GM20431 (cell line): ENCODE measurements around the gene COL21A1.

Source experiments
- in situ Hi-C: fragments of 300-500 bp; cut with MseI, MboI; formaldehyde crosslinking; loops from one replicate; pipeline ENCODE4 v1.15.0; 2020; ENCODE audit warnings: low sequenced_read_pairs; ENCODE audit not compliant: unreplicated experiment

COL21A1 gene

GRCh38 chr6:56204134-56204533 lies 43.2 kb downstream of the COL21A1 start:
- in situ Hi-C loops: no loop called here

GRCh38 chr6:56199956-56200355 lies 47.4 kb downstream of the COL21A1 start:
- in situ Hi-C loops: no loop called here

DNA sequence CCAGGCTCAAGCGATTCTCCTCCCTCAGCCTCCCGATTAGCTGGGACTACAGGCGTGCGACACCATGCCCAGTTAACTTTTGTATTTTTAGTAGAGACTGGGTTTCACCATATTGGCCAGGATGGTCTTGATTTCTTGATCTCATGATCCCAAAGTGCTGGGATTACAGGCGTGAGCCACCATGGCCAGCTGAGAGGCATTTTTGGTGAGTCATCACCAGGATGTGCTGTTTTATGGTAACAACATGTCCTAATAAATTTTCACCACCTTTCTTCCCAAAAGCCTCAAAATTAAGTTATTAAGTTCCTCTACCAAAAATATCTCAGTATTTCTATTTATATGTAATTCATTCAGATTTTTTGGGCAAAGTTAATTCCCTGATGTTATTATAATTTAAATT lies 53.5 kb downstream of the COL21A1 start:
- in situ Hi-C loops: no loop called here

DNA sequence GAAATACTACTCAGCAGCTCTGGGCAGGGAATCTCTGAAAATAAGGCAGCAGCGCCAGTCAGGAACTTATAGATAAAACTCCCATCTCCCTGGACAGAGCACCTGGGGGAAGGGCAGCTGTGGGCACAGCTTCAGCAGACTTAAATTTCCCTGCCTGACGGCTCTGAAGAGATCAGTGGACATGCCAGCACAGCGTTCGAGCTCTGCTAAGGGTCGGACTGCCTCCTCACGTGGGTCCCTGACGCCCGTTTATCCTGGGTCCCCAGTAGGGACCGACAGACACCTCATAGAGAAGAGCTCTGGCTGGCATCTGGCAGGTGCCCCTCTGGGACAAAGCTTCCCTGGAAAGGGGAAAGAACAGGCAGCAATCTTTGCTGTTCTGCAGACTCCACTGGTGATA lies 59.0 kb downstream of the COL21A1 start:
- in situ Hi-C loops: no loop called here

DNA sequence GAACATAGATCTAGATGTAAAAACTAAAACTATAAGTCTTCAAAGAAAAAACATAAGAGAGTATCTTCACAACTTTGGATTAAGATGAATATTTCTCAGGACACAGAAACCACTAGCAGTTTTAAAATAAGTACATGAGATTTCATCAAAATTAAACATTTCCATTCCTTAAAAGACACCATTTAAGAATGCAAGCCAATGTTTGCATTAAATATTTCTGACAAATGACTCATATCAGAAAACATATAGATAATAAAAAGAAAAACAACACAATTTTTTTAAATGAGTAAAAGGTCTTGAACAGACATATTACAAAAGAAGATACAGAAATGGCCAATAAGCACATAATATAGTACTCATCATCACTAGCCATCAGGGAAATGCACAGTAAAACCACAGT lies 59.7 kb downstream of the COL21A1 start:
- in situ Hi-C loops: no loop called here

- in situ Hi-C loops: no loop called here
Observed at GRCh38 chr6:56176741-56177140, 70.6 kb downstream of the COL21A1 start.

DNA sequence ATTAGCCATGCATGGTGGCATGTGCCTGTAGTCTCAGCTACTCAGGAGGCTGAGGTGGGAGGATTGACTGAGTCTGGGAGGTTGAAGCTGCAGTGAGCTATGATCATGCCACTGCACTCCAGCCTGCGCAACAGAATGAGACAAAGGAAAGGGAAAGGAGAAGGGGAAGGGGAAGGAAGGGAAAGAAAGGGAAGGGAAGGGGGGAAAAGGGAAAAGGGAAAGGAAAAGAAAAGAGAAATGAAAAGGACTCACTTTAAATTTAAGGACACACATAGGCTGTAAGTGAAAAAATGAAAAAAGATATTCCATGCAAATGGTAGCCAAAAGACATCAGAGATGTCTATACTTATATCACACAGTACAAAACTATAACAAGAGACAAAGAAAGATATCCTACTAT lies 74.2 kb downstream of the COL21A1 start:
- in situ Hi-C loops: no loop called here

DNA sequence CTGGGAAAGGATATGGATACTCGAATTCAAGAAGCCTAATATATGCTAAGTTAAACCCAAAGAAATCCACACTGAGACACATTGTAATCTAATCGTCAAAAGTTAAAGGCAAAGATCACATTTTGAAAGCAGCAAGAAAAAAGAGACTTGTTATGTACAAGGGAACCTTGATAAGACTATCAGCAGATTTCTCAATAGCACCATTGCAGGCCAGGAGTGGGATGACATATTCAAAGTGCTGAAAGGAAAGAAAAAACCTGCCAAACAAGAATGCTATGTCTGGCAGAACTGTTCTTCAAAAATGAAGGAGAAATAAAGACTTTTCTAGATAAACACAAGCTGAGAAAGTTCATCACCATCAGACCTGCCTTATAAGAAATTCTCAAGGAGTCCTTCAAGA lies 75.2 kb downstream of the COL21A1 start:
- in situ Hi-C loops: no loop called here

- in situ Hi-C loops: no loop called here
Observed at GRCh38 chr6:56169366-56169765, 78.0 kb downstream of the COL21A1 start.

- in situ Hi-C loops: no loop called here
Observed at GRCh38 chr6:56168596-56168995, 78.8 kb downstream of the COL21A1 start.

GRCh38 chr6:56162081-56162480 lies 85.3 kb downstream of the COL21A1 start:
- in situ Hi-C loops: no loop called here

- in situ Hi-C loops: no loop called here
Observed at GRCh38 chr6:56160489-56160888, 86.9 kb downstream of the COL21A1 start.

- in situ Hi-C loops: no loop called here
Observed at GRCh38 chr6:56158571-56158970, 88.8 kb downstream of the COL21A1 start.

GRCh38 chr6:56156643-56157042 lies 90.7 kb downstream of the COL21A1 start:
- in situ Hi-C loops: no loop called here

GRCh38 chr6:56155634-56156141 lies 91.7 kb downstream of the COL21A1 start:
- in situ Hi-C loops: no loop called here

GRCh38 chr6:56154076-56154475 lies 93.3 kb downstream of the COL21A1 start:
- in situ Hi-C loops: no loop called here

DNA sequence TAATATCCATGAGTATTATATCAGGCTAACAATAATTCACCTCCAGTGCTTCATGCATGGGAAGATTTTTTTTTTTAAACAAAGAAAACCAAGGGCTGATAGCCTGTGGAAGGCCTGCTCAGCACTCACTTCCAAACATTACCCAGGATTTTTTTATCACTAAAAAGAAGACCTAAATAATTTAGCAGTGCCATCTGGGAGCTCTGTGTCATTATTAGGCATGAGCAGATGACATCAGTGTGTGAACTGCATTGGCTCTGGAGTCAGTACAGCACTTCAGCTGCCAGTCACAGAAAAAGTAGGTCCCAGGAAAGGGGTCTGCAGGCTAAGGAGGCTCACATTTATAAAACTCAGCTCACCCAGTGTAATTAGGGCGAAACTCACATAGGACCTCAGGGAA lies 94.8 kb downstream of the COL21A1 start:
- in situ Hi-C loops: no loop called here

GRCh38 chr6:56151609-56152224 lies 95.7 kb downstream of the COL21A1 start:
- in situ Hi-C loops: no loop called here

DNA sequence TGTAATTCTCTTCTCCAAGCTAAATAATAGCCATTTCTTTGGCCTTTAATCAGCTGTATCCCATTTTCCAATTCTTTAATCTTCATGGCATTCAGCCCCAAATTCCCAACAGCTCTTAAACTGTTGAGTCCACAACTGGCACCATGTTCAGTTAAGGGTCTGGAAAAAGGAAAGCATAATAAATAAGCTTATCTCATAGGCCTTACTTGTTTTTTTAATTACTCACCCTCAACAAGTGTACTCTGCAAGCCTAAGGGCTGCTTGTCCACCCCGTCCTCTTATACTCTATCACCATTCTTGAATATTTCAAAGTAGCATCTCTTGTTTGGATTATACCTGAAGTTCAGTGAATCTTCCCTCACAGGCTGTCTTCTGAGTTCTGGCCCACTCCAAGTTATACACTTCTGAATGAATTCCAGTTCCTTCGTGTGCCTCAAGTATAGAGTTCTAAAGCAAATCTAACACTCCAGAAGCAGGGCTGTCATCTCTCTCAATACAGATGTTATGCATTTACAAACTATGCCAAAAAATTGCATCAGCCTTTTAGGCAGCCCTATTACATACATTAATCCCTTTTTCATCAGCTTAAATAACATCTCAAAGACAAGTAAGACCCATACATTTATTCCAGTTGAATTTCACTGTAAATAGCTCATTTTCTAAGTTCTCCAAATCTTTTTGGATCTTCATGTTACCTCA lies 98.7 kb downstream of the COL21A1 start:
- in situ Hi-C loops: no loop called here

DNA sequence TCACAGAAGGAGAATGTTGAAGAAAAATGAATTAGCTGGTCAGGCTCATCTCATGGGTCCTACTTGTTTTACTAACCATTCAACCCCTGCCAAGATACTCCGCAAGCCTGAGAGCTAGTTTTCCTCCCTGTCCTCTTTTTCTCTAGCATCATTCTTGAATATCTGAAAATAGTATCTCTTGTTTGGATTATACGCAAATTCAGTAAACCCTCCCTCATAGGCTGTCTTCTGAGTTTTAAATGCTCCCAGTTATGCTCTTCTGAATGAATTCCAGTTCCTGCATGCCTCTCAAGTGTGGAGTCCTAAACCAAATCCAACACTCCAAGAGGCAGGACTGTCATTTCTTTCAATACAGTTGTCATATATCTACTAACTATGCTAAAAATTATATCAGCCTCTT lies 99.6 kb downstream of the COL21A1 start:
- in situ Hi-C loops: no loop called here

GRCh38 chr6:56146086-56146485 lies 101.3 kb downstream of the COL21A1 start:
- in situ Hi-C loops: no loop called here

GRCh38 chr6:56145616-56146015 lies 101.8 kb downstream of the COL21A1 start:
- in situ Hi-C loops: no loop called here
